AG04449 (cell line): ENCODE data around the gene KRTAP5-3.
A peak's percentile ranks its signal among the peaks of the same experiment; 100 is the strongest.

ENCODE experiments used
- CTCF ChIA-PET: fragments of 350-600 bp; formaldehyde crosslinking; extraction: SDS; loops from one replicate; lab custom pipeline; 2021; ENCODE audit warnings: antibody characterized with exemption; lab: Yijun Ruan, JAX
- POLR2A ChIA-PET: fragments of 400-600, 350-600 bp; formaldehyde crosslinking; extraction: SDS; loops from one replicate; lab custom pipeline; 2020; ENCODE audit warnings: antibody characterized with exemption, inconsistent platforms; lab: Yijun Ruan, JAX
- DNase-seq: peaks from one replicate; pipeline ENCODE4 v3.0.0-alpha.2; 2010; ENCODE audit warnings: low read depth, low spot score
- H3K4me3 ChIP-seq: 2 replicates; pipeline ENCODE4 v1.5.1; 2011; ENCODE audit warnings: low read depth, mild to moderate bottlenecking, control low read depth, low read length
- TF ChIP-seq, protein P1 (sequence below): IDR thresholded peaks from one replicate; pipeline ENCODE4 v1.5.1; 2011; ENCODE audit warnings: mild to moderate bottlenecking, moderate library complexity, low read length, control low read depth, inconsistent platforms; ENCODE audit not compliant: insufficient read depth; ENCODE audit errors: missing control alignments

Gene KRTAP5-3

DNA sequence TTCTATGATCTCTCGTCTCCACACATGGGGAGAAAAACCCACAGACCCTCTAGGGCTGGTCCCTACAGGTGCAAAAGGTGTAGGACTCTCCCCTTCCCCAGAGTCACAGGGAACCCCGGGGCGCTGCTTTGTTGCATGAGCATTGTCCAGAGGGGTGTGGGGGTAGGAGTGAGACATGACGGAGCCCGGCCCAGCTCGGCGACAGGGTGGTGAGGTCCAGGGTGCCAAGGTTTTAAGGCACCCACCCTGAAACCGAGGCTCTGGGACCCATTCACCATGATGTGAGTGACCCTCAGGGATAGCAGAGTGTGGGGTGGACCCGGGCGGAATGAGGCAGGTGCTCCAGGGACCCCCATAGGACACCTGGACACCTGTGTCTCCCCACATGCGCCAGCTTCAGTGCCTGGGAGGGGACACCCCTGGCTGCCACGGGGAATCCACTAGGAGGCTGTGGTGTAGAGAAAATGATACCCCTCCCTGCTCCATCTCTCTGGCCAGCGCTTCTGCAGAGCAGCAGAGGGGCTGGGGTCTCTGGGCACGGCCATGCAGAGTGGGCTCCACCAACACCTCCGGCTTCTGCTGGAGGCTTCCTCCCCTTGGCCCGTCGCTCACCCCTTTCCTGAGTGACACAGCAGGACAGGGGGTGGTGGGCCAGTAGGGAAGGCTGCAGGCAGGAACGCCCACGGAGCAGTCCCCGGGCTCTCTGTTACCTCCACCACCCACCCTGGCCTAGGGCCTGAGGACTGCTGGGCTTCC is 36.5 kb upstream of the KRTAP5-3 start:
- DNase-seq = no peak
- TF ChIP-seq, protein P1, sequence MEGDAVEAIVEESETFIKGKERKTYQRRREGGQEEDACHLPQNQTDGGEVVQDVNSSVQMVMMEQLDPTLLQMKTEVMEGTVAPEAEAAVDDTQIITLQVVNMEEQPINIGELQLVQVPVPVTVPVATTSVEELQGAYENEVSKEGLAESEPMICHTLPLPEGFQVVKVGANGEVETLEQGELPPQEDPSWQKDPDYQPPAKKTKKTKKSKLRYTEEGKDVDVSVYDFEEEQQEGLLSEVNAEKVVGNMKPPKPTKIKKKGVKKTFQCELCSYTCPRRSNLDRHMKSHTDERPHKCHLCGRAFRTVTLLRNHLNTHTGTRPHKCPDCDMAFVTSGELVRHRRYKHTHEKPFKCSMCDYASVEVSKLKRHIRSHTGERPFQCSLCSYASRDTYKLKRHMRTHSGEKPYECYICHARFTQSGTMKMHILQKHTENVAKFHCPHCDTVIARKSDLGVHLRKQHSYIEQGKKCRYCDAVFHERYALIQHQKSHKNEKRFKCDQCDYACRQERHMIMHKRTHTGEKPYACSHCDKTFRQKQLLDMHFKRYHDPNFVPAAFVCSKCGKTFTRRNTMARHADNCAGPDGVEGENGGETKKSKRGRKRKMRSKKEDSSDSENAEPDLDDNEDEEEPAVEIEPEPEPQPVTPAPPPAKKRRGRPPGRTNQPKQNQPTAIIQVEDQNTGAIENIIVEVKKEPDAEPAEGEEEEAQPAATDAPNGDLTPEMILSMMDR = no peak
- ChIA-PET CTCF (interaction anchor here (1.6 to 11.1 kb wide), 4 partner anchors 7 to 509 kb away, joined by 8 to 230 read pairs (median 76); no protein-coding TSS in a partner anchor), POLR2A (no interaction called here)
- H3K4me3 ChIP-seq = no peak overlapping the region

DNA sequence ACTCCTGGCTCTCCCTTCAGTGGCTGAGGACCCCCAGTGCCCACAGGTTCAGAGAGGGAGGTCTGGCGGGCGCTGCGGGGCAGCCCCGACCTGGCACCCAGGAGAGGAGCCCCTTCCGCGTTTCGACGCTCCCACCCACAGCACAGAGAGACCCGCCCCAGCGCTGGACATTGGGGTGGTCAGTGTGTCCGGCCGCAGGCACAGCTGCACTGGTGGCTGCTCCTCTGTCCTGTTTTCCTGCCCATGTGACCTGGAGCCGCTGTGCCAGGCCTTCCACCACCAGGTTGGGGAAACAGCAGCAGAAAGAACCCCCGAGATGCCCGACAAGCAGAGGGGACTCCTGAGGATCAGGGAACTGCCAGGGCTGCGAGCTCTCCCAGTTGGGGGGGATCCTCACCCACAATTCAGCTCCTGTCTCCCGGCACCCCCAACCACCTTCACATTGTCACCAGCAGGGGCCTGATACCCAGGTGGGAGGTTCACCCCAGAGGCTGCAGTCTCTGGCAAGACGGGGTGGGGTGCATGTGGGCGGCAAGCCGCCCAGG is 35.0 kb upstream of the KRTAP5-3 start:
- DNase-seq = no peak
- POLR2A ChIA-PET = no interaction called here
- CTCF ChIA-PET = interaction anchor here (1.4 to 8.0 kb wide), 4 partner anchors 9 to 96 kb away, joined by 4 to 134 read pairs (median 6); no protein-coding TSS in a partner anchor
- TF ChIP-seq, protein P1 = no peak
- no peak overlapping the region for H3K4me3 ChIP-seq

DNA sequence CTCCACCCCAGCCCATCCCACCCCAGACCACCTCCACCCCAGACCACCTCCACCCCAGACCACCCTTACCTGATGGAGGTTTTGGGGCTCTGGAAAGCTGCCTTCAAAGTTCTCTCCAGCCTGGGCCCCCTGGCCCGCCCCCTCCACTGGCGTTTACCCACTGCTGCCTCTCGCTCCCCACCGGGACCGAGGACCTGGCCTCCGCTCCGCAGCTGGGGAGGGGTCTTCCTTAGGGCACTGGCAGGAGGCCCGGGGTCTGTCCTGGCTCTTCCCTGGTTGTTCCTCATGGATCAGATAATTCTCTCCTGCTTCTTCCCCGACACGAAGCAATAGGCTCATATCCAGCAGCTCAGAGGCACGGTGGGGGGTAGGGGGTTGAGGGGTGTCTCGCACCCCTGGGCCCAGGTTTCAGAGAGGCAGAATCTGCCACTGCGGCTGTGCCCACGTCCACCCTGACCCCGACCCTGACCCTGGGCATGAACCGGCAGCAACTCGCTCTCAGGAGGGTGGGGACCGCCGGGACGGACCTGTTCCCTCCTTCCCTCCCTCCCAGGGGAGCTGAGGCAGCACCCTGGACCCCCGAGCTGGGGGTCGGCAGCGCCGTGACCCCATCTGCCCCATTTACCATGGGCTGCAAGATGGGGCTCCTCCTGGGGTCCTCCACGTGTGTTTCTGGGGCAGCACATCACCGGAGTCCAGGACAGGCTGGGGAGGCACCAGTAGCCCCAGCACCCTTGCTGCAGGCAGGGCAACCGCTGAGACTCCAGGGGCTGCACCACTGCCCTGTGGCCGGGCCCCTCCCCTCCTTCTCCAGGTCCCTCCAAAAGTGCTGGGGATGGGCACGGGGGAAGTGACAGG is 34.3 kb upstream of the KRTAP5-3 start:
- no peak for DNase-seq
- TF ChIP-seq, protein P1 = no peak

DNA sequence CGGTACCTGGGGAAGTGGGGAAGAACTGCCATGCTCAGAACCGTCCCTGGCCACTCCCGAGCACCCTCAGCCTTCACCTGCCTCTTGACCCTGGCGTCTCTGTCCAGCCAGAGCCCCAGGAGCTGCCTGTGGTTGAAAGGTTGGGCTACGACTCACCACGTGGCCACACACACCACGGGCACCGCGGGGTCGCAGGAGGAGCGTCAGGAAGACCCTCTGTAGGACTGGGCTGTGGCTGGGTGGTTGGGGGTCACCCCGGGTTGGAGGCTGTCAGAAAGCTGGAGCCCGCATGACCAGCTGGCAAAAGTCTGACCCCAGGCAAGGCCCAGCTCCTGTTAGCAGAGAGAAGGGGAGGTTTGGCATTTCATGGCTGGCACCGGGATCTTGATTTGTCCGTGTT is 32.8 kb upstream of the KRTAP5-3 start:
- ChIA-PET CTCF (interaction anchor here (0.8 to 8.0 kb wide), 10 partner anchors 10 to 515 kb away, joined by 3 to 134 read pairs (median 6); no protein-coding TSS in a partner anchor), POLR2A (no interaction called here)
- H3K4me3 ChIP-seq = no peak overlapping the region
- TF ChIP-seq, protein P1 = no peak
- no peak for DNase-seq

More for the DNA sequence above, 34.3 kb upstream of the KRTAP5-3 start:
- no peak overlapping the region for H3K4me3 ChIP-seq
- ChIA-PET POLR2A (no interaction called here), CTCF (interaction anchor here (1.4 to 8.0 kb wide), 4 partner anchors 9 to 96 kb away, joined by 4 to 134 read pairs (median 6); no protein-coding TSS in a partner anchor)

DNA sequence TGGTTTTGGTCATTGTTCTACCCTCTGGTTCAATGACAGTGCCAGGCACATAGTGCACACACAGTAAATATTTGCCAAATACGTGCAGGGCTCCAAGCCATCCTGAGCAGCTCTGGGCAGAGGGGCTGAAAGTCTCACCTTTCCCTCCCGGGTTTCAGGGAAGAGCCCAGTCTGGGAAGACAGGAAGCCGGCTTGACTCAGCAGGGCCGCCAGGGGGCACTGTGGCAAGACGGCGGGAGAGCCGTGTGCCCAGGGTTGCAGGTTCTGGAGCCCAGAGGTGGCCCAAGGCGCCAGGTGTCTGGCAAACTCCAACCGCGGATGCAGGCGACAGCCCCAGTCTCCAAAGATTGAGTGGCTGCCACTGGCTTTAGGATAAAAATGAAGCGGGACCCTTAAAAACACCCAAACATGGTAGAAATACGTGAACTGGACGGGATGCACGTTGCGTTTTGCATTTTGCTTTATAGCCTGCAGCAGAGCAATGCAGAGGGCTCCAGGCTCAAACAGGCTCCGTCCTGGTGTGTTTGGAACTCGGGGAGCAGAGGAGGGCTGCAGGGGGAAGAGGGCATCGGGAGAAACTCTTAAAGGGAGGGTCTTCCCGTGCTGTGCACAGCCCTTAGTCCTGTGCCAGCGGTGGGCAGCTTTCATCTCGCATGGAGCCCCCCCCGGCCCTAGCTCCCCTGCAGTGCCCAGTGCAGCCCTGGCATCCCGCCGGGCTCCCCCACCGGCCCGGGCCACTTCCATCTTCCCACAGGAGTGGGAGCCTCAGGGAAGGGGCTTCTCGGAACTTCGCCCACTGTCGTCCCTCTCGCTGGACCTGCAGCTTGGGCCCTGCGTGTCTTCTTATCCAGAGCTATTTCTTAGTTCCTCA is 32.0 kb upstream of the KRTAP5-3 start:
- DNase-seq = no peak

More for the DNA sequence above, 32.0 kb upstream of the KRTAP5-3 start:
- ChIA-PET CTCF (interaction anchor here (0.6 to 8.0 kb wide), 20 partner anchors 9 to 516 kb away, joined by 3 to 134 read pairs (median 5); partner anchors contain the start of genes KRTAP5-3 and KRTAP5-5), POLR2A (no interaction called here)
- TF ChIP-seq, protein P1 = peak; percentile 87
- no peak overlapping the region for H3K4me3 ChIP-seq
